GM23248 (cell line): Measurements from ENCODE around the gene ZBTB22.

ENCODE experiments used
- EZH2 ChIP-seq: fragments of 200-600 bp; sonication (generic); IDR thresholded peaks from 2 replicates; pipeline ENCODE4 v1.6.1; 2018; ENCODE audit warnings: antibody characterized with exemption, mild to moderate bottlenecking; ENCODE audit not compliant: insufficient read depth, poor library complexity, severe bottlenecking
- EZH2phosphoT487 ChIP-seq: fragments of 200-600 bp; sonication (generic); IDR thresholded peaks from 2 replicates; pipeline ENCODE4 v1.6.1; 2018; ENCODE audit warnings: antibody characterized with exemption, moderate library complexity, mild to moderate bottlenecking, low read depth; ENCODE audit not compliant: insufficient read depth

- no peak for TF ChIP-seq EZH2phosphoT487
- no peak for TF ChIP-seq EZH2
These were observed 3.6 kb downstream of the ZBTB22 start, which contains the start of gene TAPBP for GRCh38 chr6:33313709-33314514.
